GM10266 (cell line): Measurements from ENCODE around the gene GPS1.
A peak's percentile ranks its signal among the peaks of the same experiment; 100 is the strongest.

ENCODE experiments used
- DNase-seq: peaks from one replicate; pipeline ENCODE4 v3.0.0; 2012; ENCODE audit errors: extremely low spot score
- TF ChIP-seq, protein P1 (sequence below): IDR thresholded peaks from 2 replicates; pipeline ENCODE4 v1.5.1; 2012; ENCODE audit warnings: mild to moderate bottlenecking, low read depth; ENCODE audit not compliant: control insufficient read depth, insufficient read depth; ENCODE audit errors: missing control alignments

Gene GPS1

DNA sequence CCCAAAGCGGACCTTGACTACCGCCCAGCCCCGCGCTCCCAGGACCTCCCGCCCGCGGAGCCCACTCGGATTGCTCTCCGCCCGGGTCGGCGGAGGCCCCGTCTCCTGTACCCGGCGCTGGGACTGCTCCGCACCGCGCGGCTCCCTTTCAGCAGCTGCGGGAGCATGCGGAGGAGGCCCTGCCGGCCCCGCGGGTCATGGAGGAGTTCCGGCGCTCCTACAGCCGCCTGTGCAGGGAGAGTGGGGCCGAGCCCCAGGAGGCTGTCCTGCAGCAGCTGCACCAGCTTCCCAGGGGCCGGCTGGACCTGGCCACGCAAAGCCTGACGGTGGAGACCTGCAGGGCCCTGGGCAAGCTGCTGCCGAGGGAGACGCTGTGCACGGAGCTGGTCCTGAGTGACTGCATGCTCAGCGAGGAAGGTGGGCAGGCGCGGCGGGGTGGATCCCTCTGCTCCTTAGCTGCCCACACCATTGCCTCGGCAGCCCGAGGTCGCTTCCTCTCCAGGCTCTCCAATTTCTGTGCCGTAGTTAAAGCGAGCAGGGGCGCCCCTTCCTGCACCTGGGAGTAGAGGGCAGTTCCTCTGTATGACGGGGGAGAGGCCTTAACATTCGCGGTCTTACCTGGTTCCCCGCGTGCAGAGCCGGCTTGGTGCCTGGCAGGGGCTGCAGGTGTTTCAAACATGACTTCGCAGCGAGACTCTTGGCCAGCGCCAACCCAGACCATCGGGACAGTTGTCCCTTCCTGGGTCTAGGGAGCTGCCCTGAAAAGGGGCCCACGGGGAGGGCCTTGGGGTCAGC lies 28.1 kb upstream of the GPS1 start:
- DNase-seq = peak; percentile 38
- TF ChIP-seq, protein P1, sequence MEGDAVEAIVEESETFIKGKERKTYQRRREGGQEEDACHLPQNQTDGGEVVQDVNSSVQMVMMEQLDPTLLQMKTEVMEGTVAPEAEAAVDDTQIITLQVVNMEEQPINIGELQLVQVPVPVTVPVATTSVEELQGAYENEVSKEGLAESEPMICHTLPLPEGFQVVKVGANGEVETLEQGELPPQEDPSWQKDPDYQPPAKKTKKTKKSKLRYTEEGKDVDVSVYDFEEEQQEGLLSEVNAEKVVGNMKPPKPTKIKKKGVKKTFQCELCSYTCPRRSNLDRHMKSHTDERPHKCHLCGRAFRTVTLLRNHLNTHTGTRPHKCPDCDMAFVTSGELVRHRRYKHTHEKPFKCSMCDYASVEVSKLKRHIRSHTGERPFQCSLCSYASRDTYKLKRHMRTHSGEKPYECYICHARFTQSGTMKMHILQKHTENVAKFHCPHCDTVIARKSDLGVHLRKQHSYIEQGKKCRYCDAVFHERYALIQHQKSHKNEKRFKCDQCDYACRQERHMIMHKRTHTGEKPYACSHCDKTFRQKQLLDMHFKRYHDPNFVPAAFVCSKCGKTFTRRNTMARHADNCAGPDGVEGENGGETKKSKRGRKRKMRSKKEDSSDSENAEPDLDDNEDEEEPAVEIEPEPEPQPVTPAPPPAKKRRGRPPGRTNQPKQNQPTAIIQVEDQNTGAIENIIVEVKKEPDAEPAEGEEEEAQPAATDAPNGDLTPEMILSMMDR = no peak

- DNase-seq = no peak
- TF ChIP-seq, protein P1 = no peak
Observed at GRCh38 chr17:82024859-82025258, 26.8 kb upstream of the GPS1 start.

DNA sequence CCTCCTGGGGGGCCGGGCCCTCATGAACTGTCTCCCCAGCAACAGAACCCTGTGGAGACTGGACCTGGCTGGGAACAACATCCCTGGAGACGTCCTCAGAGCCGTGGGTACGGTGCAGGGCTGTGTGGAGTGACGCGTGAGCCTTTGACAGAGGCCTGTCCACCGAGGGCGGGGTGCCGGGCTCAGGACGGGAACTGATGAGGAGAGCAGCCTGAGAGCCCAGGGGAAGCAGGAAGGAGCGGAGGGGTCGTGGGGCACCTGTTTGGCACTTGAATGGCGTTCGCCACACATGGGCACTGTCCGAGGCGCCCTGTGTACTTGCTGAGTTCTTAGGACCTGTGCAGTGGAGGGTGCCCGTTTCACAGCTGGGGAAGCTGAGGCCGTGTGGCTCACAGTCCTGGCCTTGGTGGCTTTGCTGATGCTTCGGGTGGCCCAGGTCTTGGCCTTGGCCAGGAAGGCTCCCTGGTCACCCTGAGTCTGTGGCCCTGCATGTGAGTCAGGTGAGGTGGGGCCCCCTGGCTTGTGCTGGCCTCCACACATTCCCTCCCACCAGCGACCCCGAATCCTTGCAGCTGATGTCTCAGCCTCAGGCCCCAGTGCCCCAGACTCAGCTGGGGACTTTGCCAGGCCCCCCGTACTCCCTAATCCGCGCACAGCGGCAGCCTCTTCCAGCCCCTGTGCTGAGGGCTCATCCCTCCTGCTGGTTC lies 26.1 kb upstream of the GPS1 start:
- no peak for DNase-seq
- TF ChIP-seq, protein P1 = no peak

DNA sequence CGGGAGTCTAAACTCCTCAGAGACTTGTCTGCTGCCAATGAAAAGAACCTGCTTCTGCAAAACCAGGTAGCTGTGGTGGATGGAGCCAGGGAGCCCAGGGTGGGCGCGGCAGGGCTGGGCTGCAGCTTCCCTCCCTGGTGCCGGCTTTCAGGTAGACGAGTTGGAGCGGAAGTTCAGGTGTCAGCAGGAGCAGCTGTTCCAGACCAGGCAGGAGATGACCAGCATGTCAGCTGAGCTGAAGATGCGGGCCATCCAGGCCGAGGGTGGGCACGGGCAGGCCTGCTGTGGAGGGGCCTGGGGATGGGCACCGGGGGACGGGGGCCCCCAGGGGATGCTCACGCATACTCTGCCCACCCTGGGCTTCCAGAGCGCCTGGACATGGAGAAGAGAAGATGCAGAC lies 23.5 kb upstream of the GPS1 start:
- TF ChIP-seq, protein P1 = no peak
- no peak for DNase-seq

DNA sequence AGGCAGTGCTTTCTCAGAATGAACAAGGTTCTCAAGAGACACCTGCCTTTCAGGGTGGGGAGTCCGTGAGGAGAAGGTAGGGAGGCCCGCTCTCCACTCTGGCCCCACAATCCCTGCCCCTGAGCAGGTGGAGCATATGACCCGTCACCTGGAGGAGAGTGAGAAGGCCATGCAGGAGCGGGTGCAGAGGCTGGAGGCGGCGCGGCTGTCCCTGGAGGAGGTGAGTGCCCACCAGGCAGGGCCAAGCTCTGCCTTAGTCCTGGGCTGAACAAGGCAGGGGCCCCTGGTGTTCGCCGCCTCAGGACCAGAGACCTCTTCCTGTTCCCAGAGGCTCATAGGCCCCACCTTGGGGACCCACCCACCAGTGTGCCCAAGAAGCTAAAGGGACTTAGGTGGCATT lies 22.7 kb upstream of the GPS1 start:
- no peak for DNase-seq
- TF ChIP-seq, protein P1 = no peak

GRCh38 chr17:82029391-82029790 lies 22.3 kb upstream of the GPS1 start:
- no peak for DNase-seq
- TF ChIP-seq, protein P1 = no peak

DNA sequence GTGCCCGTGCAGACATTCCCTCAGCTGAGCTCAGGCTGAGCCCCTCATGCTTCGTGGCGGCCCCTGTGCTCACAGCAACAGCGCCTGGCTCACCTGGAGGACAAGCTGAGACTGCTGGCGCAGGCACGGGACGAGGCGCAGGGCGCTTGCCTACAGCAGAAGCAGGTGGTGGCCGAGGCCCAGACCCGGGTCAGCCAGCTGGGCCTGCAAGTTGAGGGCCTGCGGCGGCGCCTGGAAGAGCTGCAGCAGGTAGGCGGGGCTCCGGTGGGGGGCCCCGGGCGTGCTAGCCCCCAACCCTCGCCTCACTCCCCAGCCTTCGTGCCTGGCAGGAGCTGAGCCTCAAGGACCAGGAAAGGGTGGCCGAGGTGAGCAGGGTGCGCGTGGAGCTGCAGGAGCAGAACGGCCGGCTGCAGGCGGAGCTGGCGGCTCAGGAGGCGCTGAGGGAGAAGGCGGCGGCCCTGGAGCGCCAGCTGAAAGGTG lies 21.7 kb upstream of the GPS1 start:
- DNase-seq = no peak
- TF ChIP-seq, protein P1 = no peak
